Measurements from ENCODE around the gene ZFP91.

Gene ZFP91

DNA sequence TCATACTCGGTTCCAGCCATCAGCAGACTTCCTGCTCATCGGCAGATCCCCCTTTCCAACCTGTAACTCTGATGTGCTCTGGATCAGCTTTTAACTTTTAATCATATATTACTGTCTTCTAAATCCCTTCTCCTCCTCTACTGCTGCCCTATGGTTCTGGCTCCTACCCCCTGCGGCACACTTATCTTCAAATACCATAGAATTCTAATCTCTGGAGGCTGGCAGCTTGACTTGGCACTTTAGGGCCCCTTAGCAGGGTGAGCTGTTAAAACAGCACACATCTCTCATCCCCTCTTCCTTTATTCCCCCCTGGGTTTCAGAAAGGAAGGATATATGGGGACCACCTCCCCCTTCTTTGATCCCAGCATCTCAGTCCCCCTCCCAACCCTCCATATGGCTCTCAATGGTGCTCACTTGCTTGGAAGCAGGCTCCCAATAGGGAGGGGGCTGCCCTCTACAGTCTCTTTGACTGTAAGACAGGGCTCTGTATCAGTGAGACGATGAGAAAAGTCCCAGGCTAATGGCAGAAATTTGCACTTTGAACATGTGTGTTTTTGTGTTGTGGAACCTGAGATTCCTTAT lies 39.2 kb downstream of the ZFP91 start:
- DNase-seq (ENCODE audit: insufficient read length, low spot score): no peak
- TF ChIP-seq, protein P1, sequence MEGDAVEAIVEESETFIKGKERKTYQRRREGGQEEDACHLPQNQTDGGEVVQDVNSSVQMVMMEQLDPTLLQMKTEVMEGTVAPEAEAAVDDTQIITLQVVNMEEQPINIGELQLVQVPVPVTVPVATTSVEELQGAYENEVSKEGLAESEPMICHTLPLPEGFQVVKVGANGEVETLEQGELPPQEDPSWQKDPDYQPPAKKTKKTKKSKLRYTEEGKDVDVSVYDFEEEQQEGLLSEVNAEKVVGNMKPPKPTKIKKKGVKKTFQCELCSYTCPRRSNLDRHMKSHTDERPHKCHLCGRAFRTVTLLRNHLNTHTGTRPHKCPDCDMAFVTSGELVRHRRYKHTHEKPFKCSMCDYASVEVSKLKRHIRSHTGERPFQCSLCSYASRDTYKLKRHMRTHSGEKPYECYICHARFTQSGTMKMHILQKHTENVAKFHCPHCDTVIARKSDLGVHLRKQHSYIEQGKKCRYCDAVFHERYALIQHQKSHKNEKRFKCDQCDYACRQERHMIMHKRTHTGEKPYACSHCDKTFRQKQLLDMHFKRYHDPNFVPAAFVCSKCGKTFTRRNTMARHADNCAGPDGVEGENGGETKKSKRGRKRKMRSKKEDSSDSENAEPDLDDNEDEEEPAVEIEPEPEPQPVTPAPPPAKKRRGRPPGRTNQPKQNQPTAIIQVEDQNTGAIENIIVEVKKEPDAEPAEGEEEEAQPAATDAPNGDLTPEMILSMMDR (IDR thresholded peaks at IDR 0.05; ENCODE audit: insufficient read depth, missing control alignments): peak; percentile 27
- no peak for FAIRE-seq

DNA sequence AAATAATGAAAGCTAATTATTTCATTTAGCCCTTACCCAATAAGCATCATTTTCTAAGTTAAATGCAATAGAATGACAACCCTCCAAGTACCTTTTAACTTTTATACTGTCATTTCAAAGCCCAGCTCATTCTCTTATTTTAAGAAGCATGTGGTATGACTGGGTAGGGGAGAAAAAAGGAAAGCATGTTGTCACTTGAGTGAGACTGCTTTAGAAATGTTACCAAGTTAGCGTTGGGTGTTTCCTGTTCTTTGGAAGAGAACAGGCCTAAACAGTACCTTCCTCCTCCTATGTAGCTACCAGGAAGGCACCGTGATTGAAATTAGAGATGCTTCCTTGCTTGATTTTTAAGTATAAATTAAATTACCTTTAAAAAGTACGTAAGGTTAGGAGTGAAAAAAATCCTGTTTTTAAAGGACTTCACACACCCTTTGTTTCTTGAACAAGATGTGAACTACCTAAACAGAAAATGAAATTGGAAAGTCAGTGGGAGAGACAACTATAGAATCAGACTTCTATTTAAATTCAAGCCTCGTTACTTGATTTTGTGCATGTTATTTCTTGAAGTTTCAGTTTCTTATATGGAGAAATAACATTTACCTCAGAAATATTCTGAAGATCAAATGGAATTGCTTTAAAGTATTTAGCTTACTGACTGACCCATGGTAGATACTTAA lies 42.9 kb downstream of the ZFP91 start:
- FAIRE-seq (no peak), DNase-seq (ENCODE audit: insufficient read length, low spot score) (no peak)
- TF ChIP-seq, protein P1 (IDR thresholded peaks at IDR 0.05; ENCODE audit: insufficient read depth, missing control alignments): no peak

DNA sequence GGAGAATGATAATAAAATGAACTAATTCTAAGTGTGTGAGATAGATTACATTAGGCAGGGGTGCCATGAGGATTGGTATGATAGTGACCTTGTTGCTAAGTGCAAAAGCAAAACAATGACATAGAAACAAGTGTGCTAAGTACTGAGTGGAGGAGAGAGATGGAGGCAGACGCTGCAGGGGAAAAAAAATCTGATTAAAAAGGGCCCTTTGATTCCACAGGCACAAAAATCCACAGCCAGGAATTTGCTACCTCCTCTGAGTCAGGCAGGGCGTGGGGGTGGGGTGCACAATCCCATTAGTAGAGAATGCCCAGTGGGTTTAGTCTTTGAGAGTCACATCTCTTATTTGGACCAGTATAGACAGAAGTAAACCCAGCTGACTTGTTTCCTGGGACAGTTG lies 43.5 kb downstream of the ZFP91 start, which contains the start of gene CNTF:
CNTF (plus strand) TSS at position 322 of the 400 bp plus-strand sequence. CDS start 88 bp downstream, outside the sequence.
- TF ChIP-seq, protein P1 (IDR thresholded peaks at IDR 0.05; ENCODE audit: insufficient read depth, missing control alignments): no peak
- FAIRE-seq (no peak), DNase-seq (ENCODE audit: insufficient read length, low spot score) (no peak)

DNA sequence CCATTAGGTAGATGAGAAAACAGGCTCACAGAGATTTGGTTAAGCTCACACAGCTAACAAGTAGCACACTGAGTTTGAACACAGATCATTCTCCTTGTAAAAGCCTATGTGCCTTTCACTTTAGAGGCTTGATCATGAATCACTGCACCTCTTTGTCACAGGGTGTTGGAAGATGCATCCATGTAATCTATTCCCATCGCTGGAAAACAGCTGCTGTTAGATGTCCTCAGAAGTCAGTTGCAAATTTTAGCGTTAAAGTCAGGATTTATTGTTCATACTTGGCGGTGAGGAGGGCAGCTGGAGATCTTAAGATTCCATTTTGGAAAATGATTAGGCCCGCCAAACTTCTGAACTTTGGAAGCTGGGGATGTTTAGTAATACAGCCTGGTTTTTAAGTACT lies 46.2 kb downstream of the ZFP91 start:
- TF ChIP-seq, protein P1 (IDR thresholded peaks at IDR 0.05; ENCODE audit: insufficient read depth, missing control alignments): no peak
- FAIRE-seq (no peak), DNase-seq (ENCODE audit: insufficient read length, low spot score) (no peak)

DNA sequence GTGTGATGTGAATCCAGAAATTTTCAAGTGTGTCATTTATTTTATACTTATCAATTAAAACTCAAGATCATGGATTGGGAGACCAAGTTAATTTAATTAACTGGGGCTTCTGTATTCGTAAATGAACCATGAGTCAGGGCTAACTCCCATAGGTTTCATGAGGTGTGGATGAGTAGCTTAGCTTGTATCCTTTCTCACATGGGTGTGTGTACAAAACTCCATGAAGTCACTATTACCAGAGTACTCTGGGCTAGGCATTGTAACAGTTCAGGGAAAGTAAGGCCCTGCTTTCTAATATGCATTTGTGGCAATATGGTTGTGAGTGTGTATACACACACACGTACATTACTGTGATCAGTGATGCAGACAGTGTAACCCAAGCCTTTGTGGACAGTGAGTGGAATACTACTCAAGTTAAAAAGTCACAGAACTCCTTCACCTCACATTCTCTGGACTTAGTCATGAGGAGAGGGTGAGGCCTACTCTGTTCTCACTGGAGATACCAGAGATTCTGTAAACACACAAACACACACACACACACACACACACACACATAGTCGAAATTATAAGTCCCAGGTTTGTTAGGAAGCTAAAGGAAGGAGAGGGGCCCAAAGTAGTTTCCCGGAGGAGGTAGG lies 47.1 kb downstream of the ZFP91 start:
- TF ChIP-seq, protein P1 (IDR thresholded peaks at IDR 0.05; ENCODE audit: insufficient read depth, missing control alignments): no peak
- no peak for FAIRE-seq
- DNase-seq (ENCODE audit: insufficient read length, low spot score): no peak

DNA sequence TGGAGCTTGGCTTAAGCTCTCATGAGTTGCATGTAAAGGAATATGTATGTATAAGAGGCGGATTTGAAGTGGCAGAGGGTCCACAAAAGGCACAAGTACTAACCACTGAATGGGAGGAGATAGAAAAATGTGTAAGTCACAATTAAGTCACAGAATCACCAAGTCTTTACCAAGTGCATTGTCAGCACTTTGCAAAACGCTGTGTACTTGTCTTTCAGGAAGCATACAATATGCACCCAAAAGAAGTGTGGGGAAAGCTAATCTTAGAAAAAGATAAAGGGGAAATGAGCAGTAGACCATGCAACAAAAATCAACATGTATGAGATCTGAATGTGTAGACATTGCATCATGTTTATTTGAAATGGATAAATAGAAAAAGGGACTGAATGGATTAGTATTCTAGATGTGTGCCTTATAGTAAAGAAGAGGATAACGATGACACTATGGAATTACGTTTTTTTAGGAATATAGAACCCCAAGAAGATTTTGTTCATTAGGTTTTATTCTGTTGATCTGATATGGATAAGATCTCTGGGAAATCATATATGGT lies 48.1 kb downstream of the ZFP91 start:
- no peak for DNase-seq (ENCODE audit: insufficient read length, low spot score)
- FAIRE-seq: no peak
- TF ChIP-seq, protein P1 (IDR thresholded peaks at IDR 0.05; ENCODE audit: insufficient read depth, missing control alignments): no peak

All from D721Med (cell line).